ENCODE results near the gene FBXL14. TPM values are rescaled to one million over a fixed set of nuclear protein-coding genes. Genes with fewer than 3 reads are reported as not detected.

FBXL14 gene
- total RNA-seq, 1 donor from 2014 or later: 16.7 TPM

GRCh38 chr12:1628666-1629337 lies 34.4 kb upstream of the FBXL14 start, which contains the start of gene WNT5B:
TSS of gene WNT5B (plus strand) at chr12:1629231. CDS start at chr12:1631355, 2,124 bp downstream.
- Mint-ChIP-seq H3K9me3 (no peaks in the 10 kb centered on the region), H3K36me3 (peaks cover 24% of the 10 kb centered on the region), H3K27ac (no peak within 1 kb of the TSS), H3K27me3 (peaks cover 77% of the 10 kb centered on the region), H3K4me3 (peak within 1 kb of the TSS; percentile 87), H3K4me1 (ENCODE audit: unreplicated experiment) (peaks cover 16% of the 10 kb centered on the region)
- TF ChIP-seq CTCF (conservative IDR thresholded peaks at IDR 0.05): no peak
- DNase-seq (ENCODE audit: extremely low spot score, unreplicated experiment): no peak

- Mint-ChIP-seq H3K4me1 (ENCODE audit: unreplicated experiment) (peaks cover 4% of the 10 kb centered on the region), H3K4me3 (no peak overlapping the region), H3K27ac (no peak overlapping the region), H3K36me3 (peaks cover 13% of the 10 kb centered on the region), H3K9me3 (no peaks in the 10 kb centered on the region), H3K27me3 (peaks cover 34% of the 10 kb centered on the region)
- TF ChIP-seq CTCF (conservative IDR thresholded peaks at IDR 0.05): no peak
- DNase-seq (ENCODE audit: extremely low spot score, unreplicated experiment): no peak
Observed at GRCh38 chr12:1622406-1622805, 28.0 kb upstream of the FBXL14 start.

GRCh38 chr12:1620092-1620491 lies 25.7 kb upstream of the FBXL14 start:
- no peaks in the 10 kb centered on the region for H3K9me3 Mint-ChIP-seq
- no peak overlapping the region for H3K4me3 Mint-ChIP-seq
- no peak for DNase-seq (ENCODE audit: extremely low spot score, unreplicated experiment)
- peaks cover 17% of the 10 kb centered on the region for H3K36me3 Mint-ChIP-seq
- no peak for TF ChIP-seq CTCF (conservative IDR thresholded peaks at IDR 0.05)
- peaks cover 4% of the 10 kb centered on the region for H3K4me1 Mint-ChIP-seq (ENCODE audit: unreplicated experiment)
- peaks cover 31% of the 10 kb centered on the region for H3K27me3 Mint-ChIP-seq
- no peak overlapping the region for H3K27ac Mint-ChIP-seq

- H3K4me1 Mint-ChIP-seq (ENCODE audit: unreplicated experiment): peaks cover 4% of the 10 kb centered on the region
- H3K4me3 Mint-ChIP-seq: no peak overlapping the region
- no peak for DNase-seq (ENCODE audit: extremely low spot score, unreplicated experiment)
Observed at GRCh38 chr12:1619587-1619986, 25.2 kb upstream of the FBXL14 start.

GRCh38 chr12:1619159-1619558 lies 24.8 kb upstream of the FBXL14 start:
- no peak for TF ChIP-seq CTCF (conservative IDR thresholded peaks at IDR 0.05)
- Mint-ChIP-seq H3K4me3 (no peak overlapping the region), H3K27me3 (peaks cover 23% of the 10 kb centered on the region), H3K27ac (no peak overlapping the region), H3K9me3 (no peaks in the 10 kb centered on the region), H3K4me1 (ENCODE audit: unreplicated experiment) (peaks cover 4% of the 10 kb centered on the region), H3K36me3 (peaks cover 13% of the 10 kb centered on the region)
- DNase-seq (ENCODE audit: extremely low spot score, unreplicated experiment): no peak

More at GRCh38 chr12:1619587-1619986, 25.2 kb upstream of the FBXL14 start:
- Mint-ChIP-seq H3K36me3 (peaks cover 15% of the 10 kb centered on the region), H3K27ac (no peak overlapping the region), H3K27me3 (peaks cover 26% of the 10 kb centered on the region), H3K9me3 (no peaks in the 10 kb centered on the region)
- no peak for TF ChIP-seq CTCF (conservative IDR thresholded peaks at IDR 0.05)
